Stimulated activated CD4-positive, alpha-beta T cell treated with anti-CD3 and anti-CD28 coated beads, Interleukin-15, amount 100 ng/mL, for 48 hours (primary cell): Measurements from ENCODE around the gene EXOC3.
A peak's percentile ranks its signal among the peaks of the same experiment; 100 is the strongest.
"Not testable (repeated sequence)": the region's sequence is repeated elsewhere in the genome, so short reads cannot be mapped to it uniquely, and the experiment has no call there.

Experiments used
- DNase-seq, 2 donors: peaks; one replicate each; pipeline ENCODE4 v3.0.0-alpha.2; 2020; ENCODE audit warnings: low read depth in 2 of 2

Gene EXOC3

GRCh38 chr5:407051-407450, 35.9 kb upstream of the EXOC3 start:
- no peak for DNase-seq

- DNase-seq, result no peak
Observed at GRCh38 chr5:407801-408268, 35.1 kb upstream of the EXOC3 start.

GRCh38 chr5:410911-411517, 32.0 kb upstream of the EXOC3 start:
- no peak for DNase-seq

- DNase-seq, result peak in 1 of 2 donors; percentile 36
Observed at GRCh38 chr5:411728-412127, 31.2 kb upstream of the EXOC3 start.

- DNase-seq, result not testable (repeated sequence)
Observed at GRCh38 chr5:414991-415927, 27.7 kb upstream of the EXOC3 start.

GRCh38 chr5:415928-416635, 26.9 kb upstream of the EXOC3 start:
- DNase-seq, result no peak

GRCh38 chr5:416636-416960, 26.4 kb upstream of the EXOC3 start:
- no peak for DNase-seq

GRCh38 chr5:417301-418161, 25.4 kb upstream of the EXOC3 start:
- no peak for DNase-seq

- DNase-seq, result no peak
Observed at GRCh38 chr5:418162-419121, 24.5 kb upstream of the EXOC3 start.

GRCh38 chr5:419970-420369, 23.0 kb upstream of the EXOC3 start:
- DNase-seq, result no peak

- DNase-seq, result no peak
Observed at GRCh38 chr5:420632-421286, 22.2 kb upstream of the EXOC3 start.

GRCh38 chr5:421287-421880, 21.6 kb upstream of the EXOC3 start:
- DNase-seq, result no peak

GRCh38 chr5:421901-422300, 21.1 kb upstream of the EXOC3 start:
- no peak for DNase-seq

- no peak for DNase-seq
Observed at GRCh38 chr5:422323-423232, 20.4 kb upstream of the EXOC3 start.

GRCh38 chr5:423233-423565, 19.8 kb upstream of the EXOC3 start:
- DNase-seq, result no peak

- no peak for DNase-seq
Observed at GRCh38 chr5:423626-424261, 19.2 kb upstream of the EXOC3 start.

GRCh38 chr5:424301-425110, 18.5 kb upstream of the EXOC3 start:
- DNase-seq, result no peak
